Kasumi-1 (cell line): Measurements from ENCODE around the gene LHX4.
"Not testable (repeated sequence)": the region's sequence is repeated elsewhere in the genome, so short reads cannot be mapped to it uniquely, and the experiment has no call there.

Experiments used
- DNase-seq, 2 experiments: peaks; one replicate each; lab custom pipeline; 2025; lab: John Stamatoyannopoulos, UW

The LHX4 gene

GRCh38 chr1:180197231-180197630 is 32.8 kb upstream of the LHX4 start:
- DNase-seq = no peak

- DNase-seq = no peak
Measured at GRCh38 chr1:180198196-180198595, 31.9 kb upstream of the LHX4 start.

- DNase-seq = no peak
Measured at GRCh38 chr1:180198611-180199010, 31.5 kb upstream of the LHX4 start.

GRCh38 chr1:180199018-180199417 is 31.0 kb upstream of the LHX4 start:
- no peak for DNase-seq

GRCh38 chr1:180201451-180202200 is 28.4 kb upstream of the LHX4 start:
- DNase-seq = no peak

GRCh38 chr1:180202588-180202987 is 27.5 kb upstream of the LHX4 start:
- DNase-seq = not testable (repeated sequence)

GRCh38 chr1:180204231-180204630 is 25.8 kb upstream of the LHX4 start:
- no peak for DNase-seq

GRCh38 chr1:180206581-180206980 is 23.5 kb upstream of the LHX4 start:
- DNase-seq = no peak

- peak; percentile 91 to 92 for DNase-seq
Measured at GRCh38 chr1:180208264-180208663, 21.8 kb upstream of the LHX4 start.

- no peak for DNase-seq
Measured at GRCh38 chr1:180210008-180210620, 19.9 kb upstream of the LHX4 start.

- no peak for DNase-seq
Measured at GRCh38 chr1:180211156-180211859, 18.8 kb upstream of the LHX4 start.

GRCh38 chr1:180211860-180212229 is 18.2 kb upstream of the LHX4 start:
- peak; percentile 52 to 53 for DNase-seq

GRCh38 chr1:180213401-180214170 is 16.5 kb upstream of the LHX4 start:
- DNase-seq = no peak

GRCh38 chr1:180215856-180216625 is 14.0 kb upstream of the LHX4 start:
- no peak for DNase-seq

GRCh38 chr1:180217006-180217405 is 13.1 kb upstream of the LHX4 start:
- DNase-seq = no peak

GRCh38 chr1:180218806-180219765 is 11.0 kb upstream of the LHX4 start:
- no peak for DNase-seq

- no peak for DNase-seq
Measured at GRCh38 chr1:180219776-180220175, 10.3 kb upstream of the LHX4 start.

- DNase-seq = no peak
Measured at GRCh38 chr1:180221462-180221861, 8.6 kb upstream of the LHX4 start.

GRCh38 chr1:180224902-180225301 is 5.2 kb upstream of the LHX4 start:
- no peak for DNase-seq

- no peak for DNase-seq
Measured at GRCh38 chr1:180225403-180225802, 4.7 kb upstream of the LHX4 start.
